HepG2 (cell line): Measurements from ENCODE around the gene MLLT10. TPM values are rescaled to one million over a fixed set of nuclear protein-coding genes. Genes with fewer than 3 reads are reported as not detected.
A peak's percentile ranks its signal among the peaks of the same experiment; 100 is the strongest.

Experiments
- ATF7 ChIP-seq, 2 experiments: fragments of 450-650 bp in 1 of 2; sonication (generic) in 1 of 2; formaldehyde crosslinking in 1 of 2; IDR thresholded peaks; 2 replicates each; pipeline versions ENCODE4 v1.4.0 to v1.6.1; 2016 to 2020; ENCODE audit warnings: antibody characterized with exemption in 1 of 2, mild to moderate bottlenecking in 1 of 2, missing genetic modification reagents in 1 of 2
- CBX1 ChIP-seq: IDR thresholded peaks from one replicate; pipeline ENCODE4 v1.6.1; 2016; ENCODE audit warnings: antibody characterized with exemption, low read depth
- CENPX ChIP-seq: sonication (generic); formaldehyde crosslinking; IDR thresholded peaks from 2 replicates; pipeline ENCODE4 v1.9.0; 2021; ENCODE audit warnings: mild to moderate bottlenecking, missing genetic modification reagents, moderate library complexity
- FOSL2 ChIP-seq: sonication (generic); formaldehyde crosslinking; IDR thresholded peaks from 2 replicates; pipeline ENCODE4 v1.4.0; 2020; ENCODE audit warnings: missing genetic modification reagents
- GFI1 ChIP-seq: sonication (generic); formaldehyde crosslinking; IDR thresholded peaks from 2 replicates; pipeline ENCODE4 v1.5.0; 2020; ENCODE audit warnings: missing genetic modification reagents, mild to moderate bottlenecking, borderline replicate concordance
- HES4 ChIP-seq: sonication (generic); formaldehyde crosslinking; IDR thresholded peaks from 2 replicates; pipeline ENCODE4 v1.9.0; 2021; ENCODE audit warnings: mild to moderate bottlenecking, missing genetic modification reagents, borderline replicate concordance
- ISL2 ChIP-seq: sonication (generic); formaldehyde crosslinking; IDR thresholded peaks from 2 replicates; pipeline ENCODE4 v1.5.0; 2020; ENCODE audit warnings: missing genetic modification reagents
- MTA1 ChIP-seq: sonication (generic); formaldehyde crosslinking; IDR thresholded peaks from 2 replicates; pipeline ENCODE4 v1.4.0; 2020; ENCODE audit warnings: missing genetic modification reagents, mild to moderate bottlenecking, borderline replicate concordance
- RBAK ChIP-seq: sonication (generic); formaldehyde crosslinking; IDR thresholded peaks from 2 replicates; pipeline ENCODE4 v1.5.1; 2020; ENCODE audit warnings: mild to moderate bottlenecking, missing genetic modification reagents
- SOX6 ChIP-seq, 2 experiments: fragments of 450-650 bp in 1 of 2; sonication (generic) in 1 of 2; formaldehyde crosslinking in 1 of 2; IDR thresholded peaks; 2 replicates each; pipeline versions ENCODE4 v1.4.0 to v1.6.1; 2017 to 2020; ENCODE audit warnings: antibody characterized with exemption in 1 of 2, mild to moderate bottlenecking in 1 of 2, missing genetic modification reagents in 1 of 2
- TEAD3 ChIP-seq: optimal IDR thresholded peaks from 2 replicates; pipeline ENCODE3; 2016; ENCODE audit warnings: borderline replicate concordance
- TGIF2 ChIP-seq: IDR thresholded peaks from 2 replicates; pipeline ENCODE4 v1.6.1; 2016; ENCODE audit warnings: control low read depth, missing compliant biosample characterization
- ZNF101 ChIP-seq: sonication (generic); formaldehyde crosslinking; IDR thresholded peaks from 2 replicates; pipeline ENCODE4 v1.4.0; 2020; ENCODE audit warnings: mild to moderate bottlenecking, low read depth, missing genetic modification reagents, borderline replicate concordance
- ZNF652 ChIP-seq: IDR thresholded peaks from 2 replicates; pipeline ENCODE4 v1.6.1; 2016; ENCODE audit warnings: low read depth, borderline replicate concordance
- polyA plus RNA-seq, 8 experiments: library from polyadenylated mRNA; depleted of rRNA in 3 of 8; stranded (reverse) in 7 of 8; unstranded in 1 of 8; fragments of >200 nt; fragmentation: Illumina TruSeq in 4 of 8; extraction: Trizol in 4 of 8; gene quantifications; 2 replicates each; pipeline versions ENCODE4 v1.2.1 to v1.2.3, GENCODE V29; 2011 to 2016; ENCODE audit warnings: low read depth in 4 of 8, missing spikeins in 1 of 8, mixed read lengths in 1 of 8; ENCODE audit not compliant: insufficient read depth in 1 of 8
- total RNA-seq, 5 experiments: library from RNA; depleted of rRNA; stranded (reverse); fragments of >200 nt; fragmentation: Illumina TruSeq; extraction: Trizol; gene quantifications; 2 replicates each; pipeline ENCODE4 v1.2.3, GENCODE V29; 2016; ENCODE audit warnings: low read depth in 1 of 5
- TF ChIP-seq, protein P1 (sequence below): IDR thresholded peaks from 2 replicates; pipeline ENCODE4 v1.6.1; 2016; ENCODE audit warnings: missing compliant biosample characterization, missing genetic modification reagents, borderline replicate concordance
- TF ChIP-seq, protein P2 (sequence below): sonication (generic); formaldehyde crosslinking; IDR thresholded peaks from 2 replicates; pipeline ENCODE4 v1.4.0; 2020; ENCODE audit warnings: missing genetic modification reagents, borderline replicate concordance
- TF ChIP-seq, protein P3 (sequence below): sonication (generic); formaldehyde crosslinking; IDR thresholded peaks from 2 replicates; pipeline ENCODE4 v1.5.0; 2020; ENCODE audit warnings: missing genetic modification reagents
- TF ChIP-seq, protein P4 (sequence below): IDR thresholded peaks from 2 replicates; pipeline ENCODE4 v1.6.1; 2018; ENCODE audit warnings: missing genetic modification reagents, mild to moderate bottlenecking, missing compliant biosample characterization
- TF ChIP-seq, protein P5 (sequence below): sonication (generic); formaldehyde crosslinking; IDR thresholded peaks from 2 replicates; pipeline ENCODE4 v1.8.1; 2023; ENCODE audit warnings: mild to moderate bottlenecking, inconsistent platforms, moderate library complexity, missing genetic modification reagents, borderline replicate concordance
- TF ChIP-seq, protein P6 (sequence below): sonication (generic); formaldehyde crosslinking; IDR thresholded peaks from 2 replicates; pipeline ENCODE4 v1.8.0; 2022; ENCODE audit warnings: mild to moderate bottlenecking, missing genetic modification reagents; ENCODE audit not compliant: insufficient replicate concordance

MLLT10 gene
- total and polyA plus RNA-seq, 2 of the 13 experiments (the other 11 are each of a cell fraction or from before 2014, with no cell fraction given) = 51.3 to 84.1 TPM

DNA sequence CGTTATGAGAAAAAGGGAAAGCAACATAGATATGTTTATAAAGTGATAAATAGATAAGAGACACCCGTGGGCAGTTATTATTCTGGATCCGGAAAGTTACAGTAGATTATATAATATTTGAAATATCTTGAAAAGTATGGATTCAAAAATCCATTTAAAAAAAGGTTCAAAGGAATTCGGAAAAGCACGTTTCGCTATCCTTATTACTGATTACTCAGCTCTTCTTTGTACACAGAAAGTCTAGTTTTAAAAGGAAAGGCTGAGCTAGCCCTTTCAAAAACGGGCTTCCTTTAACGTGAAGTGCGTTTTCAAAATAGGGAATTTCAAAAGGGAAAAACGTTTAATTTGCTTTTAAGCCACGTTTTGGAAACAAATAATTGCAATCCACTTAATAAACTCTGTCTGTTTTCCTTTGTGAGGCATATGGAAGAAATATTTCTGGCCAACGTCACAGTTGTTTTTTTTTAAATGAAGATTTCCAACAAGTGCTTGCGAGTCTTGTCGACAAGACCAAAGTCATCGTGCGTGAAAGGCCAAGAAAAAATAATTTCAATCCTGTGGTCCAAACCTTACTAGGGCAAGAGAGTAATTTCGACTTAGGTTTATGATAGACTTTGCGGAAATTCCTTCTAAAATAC is 6.3 kb upstream of the MLLT10 start (continued):
- TF ChIP-seq, protein P1, sequence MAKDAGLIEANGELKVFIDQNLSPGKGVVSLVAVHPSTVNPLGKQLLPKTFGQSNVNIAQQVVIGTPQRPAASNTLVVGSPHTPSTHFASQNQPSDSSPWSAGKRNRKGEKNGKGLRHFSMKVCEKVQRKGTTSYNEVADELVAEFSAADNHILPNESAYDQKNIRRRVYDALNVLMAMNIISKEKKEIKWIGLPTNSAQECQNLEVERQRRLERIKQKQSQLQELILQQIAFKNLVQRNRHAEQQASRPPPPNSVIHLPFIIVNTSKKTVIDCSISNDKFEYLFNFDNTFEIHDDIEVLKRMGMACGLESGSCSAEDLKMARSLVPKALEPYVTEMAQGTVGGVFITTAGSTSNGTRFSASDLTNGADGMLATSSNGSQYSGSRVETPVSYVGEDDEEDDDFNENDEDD (CRISPR knock-in tag) = no peak
- TF ChIP-seq ATF7 (IDR thresholded peaks at IDR 0.05) = no peak
- no peak for TF ChIP-seq ATF7 (CRISPR knock-in tag; IDR thresholded peaks at IDR 0.05)
- TF ChIP-seq, protein P2, sequence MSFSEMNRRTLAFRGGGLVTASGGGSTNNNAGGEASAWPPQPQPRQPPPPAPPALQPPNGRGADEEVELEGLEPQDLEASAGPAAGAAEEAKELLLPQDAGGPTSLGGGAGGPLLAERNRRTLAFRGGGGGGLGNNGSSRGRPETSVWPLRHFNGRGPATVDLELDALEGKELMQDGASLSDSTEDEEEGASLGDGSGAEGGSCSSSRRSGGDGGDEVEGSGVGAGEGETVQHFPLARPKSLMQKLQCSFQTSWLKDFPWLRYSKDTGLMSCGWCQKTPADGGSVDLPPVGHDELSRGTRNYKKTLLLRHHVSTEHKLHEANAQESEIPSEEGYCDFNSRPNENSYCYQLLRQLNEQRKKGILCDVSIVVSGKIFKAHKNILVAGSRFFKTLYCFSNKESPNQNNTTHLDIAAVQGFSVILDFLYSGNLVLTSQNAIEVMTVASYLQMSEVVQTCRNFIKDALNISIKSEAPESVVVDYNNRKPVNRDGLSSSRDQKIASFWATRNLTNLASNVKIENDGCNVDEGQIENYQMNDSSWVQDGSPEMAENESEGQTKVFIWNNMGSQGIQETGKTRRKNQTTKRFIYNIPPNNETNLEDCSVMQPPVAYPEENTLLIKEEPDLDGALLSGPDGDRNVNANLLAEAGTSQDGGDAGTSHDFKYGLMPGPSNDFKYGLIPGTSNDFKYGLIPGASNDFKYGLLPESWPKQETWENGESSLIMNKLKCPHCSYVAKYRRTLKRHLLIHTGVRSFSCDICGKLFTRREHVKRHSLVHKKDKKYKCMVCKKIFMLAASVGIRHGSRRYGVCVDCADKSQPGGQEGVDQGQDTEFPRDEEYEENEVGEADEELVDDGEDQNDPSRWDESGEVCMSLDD = no peak; the same call in 1 of the 2 replicates
- no peak for TF ChIP-seq MTA1 (CRISPR knock-in tag)
- no peak for TF ChIP-seq CENPX
- 0 out of 2 replicates have a peak, but pooled peaks have one; percentile 55 for TF ChIP-seq ZNF101 (CRISPR knock-in tag)
- TF ChIP-seq ZNF652 = no peak
- TF ChIP-seq HES4 (CRISPR knock-in tag) = no peak
- no peak for TF ChIP-seq FOSL2 (CRISPR knock-in tag)
- no peak for TF ChIP-seq TEAD3
- no peak for TF ChIP-seq ISL2 (CRISPR knock-in tag)
- 0 out of 2 replicates have a peak, but pooled peaks have one; percentile 13 for TF ChIP-seq GFI1 (CRISPR knock-in tag)
- TF ChIP-seq, protein P3, sequence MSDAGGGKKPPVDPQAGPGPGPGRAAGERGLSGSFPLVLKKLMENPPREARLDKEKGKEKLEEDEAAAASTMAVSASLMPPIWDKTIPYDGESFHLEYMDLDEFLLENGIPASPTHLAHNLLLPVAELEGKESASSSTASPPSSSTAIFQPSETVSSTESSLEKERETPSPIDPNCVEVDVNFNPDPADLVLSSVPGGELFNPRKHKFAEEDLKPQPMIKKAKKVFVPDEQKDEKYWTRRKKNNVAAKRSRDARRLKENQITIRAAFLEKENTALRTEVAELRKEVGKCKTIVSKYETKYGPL (CRISPR knock-in tag) = no peak
- TF ChIP-seq RBAK = no peak
- TF ChIP-seq TGIF2 (CRISPR knock-in tag) = 0 out of 2 replicates have a peak, but pooled peaks have one; percentile 23
- TF ChIP-seq, protein P4, sequence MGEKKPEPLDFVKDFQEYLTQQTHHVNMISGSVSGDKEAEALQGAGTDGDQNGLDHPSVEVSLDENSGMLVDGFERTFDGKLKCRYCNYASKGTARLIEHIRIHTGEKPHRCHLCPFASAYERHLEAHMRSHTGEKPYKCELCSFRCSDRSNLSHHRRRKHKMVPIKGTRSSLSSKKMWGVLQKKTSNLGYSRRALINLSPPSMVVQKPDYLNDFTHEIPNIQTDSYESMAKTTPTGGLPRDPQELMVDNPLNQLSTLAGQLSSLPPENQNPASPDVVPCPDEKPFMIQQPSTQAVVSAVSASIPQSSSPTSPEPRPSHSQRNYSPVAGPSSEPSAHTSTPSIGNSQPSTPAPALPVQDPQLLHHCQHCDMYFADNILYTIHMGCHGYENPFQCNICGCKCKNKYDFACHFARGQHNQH (CRISPR knock-in tag) = no peak
- TF ChIP-seq, protein P5, sequence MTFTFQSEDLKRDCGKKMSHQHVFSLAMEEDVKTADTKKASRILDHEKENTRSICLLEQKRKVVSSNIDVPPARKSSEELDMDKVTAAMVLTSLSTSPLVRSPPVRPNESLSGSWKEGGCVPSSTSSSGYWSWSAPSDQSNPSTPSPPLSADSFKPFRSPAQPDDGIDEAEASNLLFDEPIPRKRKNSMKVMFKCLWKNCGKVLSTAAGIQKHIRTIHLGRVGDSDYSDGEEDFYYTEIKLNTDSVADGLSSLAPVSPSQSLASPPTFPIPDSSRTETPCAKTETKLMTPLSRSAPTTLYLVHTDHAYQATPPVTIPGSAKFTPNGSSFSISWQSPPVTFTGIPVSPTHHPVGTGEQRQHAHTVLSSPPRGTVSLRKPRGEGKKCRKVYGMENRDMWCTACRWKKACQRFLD (CRISPR knock-in tag) = peak; percentile 6; the same call in 1 of the 2 replicates
- TF ChIP-seq, protein P6, sequence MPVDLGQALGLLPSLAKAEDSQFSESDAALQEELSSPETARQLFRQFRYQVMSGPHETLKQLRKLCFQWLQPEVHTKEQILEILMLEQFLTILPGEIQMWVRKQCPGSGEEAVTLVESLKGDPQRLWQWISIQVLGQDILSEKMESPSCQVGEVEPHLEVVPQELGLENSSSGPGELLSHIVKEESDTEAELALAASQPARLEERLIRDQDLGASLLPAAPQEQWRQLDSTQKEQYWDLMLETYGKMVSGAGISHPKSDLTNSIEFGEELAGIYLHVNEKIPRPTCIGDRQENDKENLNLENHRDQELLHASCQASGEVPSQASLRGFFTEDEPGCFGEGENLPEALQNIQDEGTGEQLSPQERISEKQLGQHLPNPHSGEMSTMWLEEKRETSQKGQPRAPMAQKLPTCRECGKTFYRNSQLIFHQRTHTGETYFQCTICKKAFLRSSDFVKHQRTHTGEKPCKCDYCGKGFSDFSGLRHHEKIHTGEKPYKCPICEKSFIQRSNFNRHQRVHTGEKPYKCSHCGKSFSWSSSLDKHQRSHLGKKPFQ (CRISPR knock-in tag) = no peak
- TF ChIP-seq SOX6 (IDR thresholded peaks at IDR 0.05) = no peak
- no peak for TF ChIP-seq SOX6 (CRISPR knock-in tag; IDR thresholded peaks at IDR 0.05)
- TF ChIP-seq CBX1 = no peak
